Measurements from ENCODE around the gene FAM13B. TPM values are rescaled to one million over a fixed set of nuclear protein-coding genes. Genes with fewer than 3 reads are reported as not detected.

Gene FAM13B
- total RNA-seq, 1 experiment from 2014 or later, result 23.5 TPM

GRCh38 chr5:137938751-137939143, 94.1 kb downstream of the FAM13B start:
- ChIA-PET CTCF (no interaction called here), POLR2A (ENCODE audit: low non-redundant PET) (no interaction called here)
- Histone ChIP-seq H3K36me3 (ENCODE audit: insufficient read depth, low read length, poor library complexity, severe bottlenecking) (peaks cover 54% of the 10 kb centered on the region), H3K27ac (ENCODE audit: low read depth, low read length, poor library complexity, severe bottlenecking) (no peak overlapping the region), H3K4me1 (ENCODE audit: insufficient read depth, low read length, poor library complexity, severe bottlenecking) (peaks cover 2% of the 10 kb centered on the region), H3K4me3 (ENCODE audit: low read depth, low read length, poor library complexity, severe bottlenecking) (no peak overlapping the region), H3K27me3 (replicated peaks; ENCODE audit: insufficient read depth, low read depth, low read length, poor library complexity) (no peaks in the 10 kb centered on the region), H3K9me3 (ENCODE audit: low read depth, low read length, poor library complexity, severe bottlenecking) (no peaks in the 10 kb centered on the region)
- intact Hi-C loops (cut with micrococcal nuclease; ENCODE audit: unreplicated experiment), result no loop called here
- no peak for DNase-seq (ENCODE audit: low spot score)
- BruUV-seq (replicated peaks), result no TSS peak
- no peak for TF ChIP-seq EZH2 (IDR thresholded peaks at IDR 0.05; ENCODE audit: borderline replicate concordance, low read depth, low read length, poor library complexity, severe bottlenecking)
- no peak for TF ChIP-seq CTCF (conservative IDR thresholded peaks at IDR 0.05; ENCODE audit: low read depth, low read length)

GRCh38 chr5:137937994-137938750, 94.7 kb downstream of the FAM13B start:
- DNase-seq (ENCODE audit: low spot score), result no peak
- CTCF ChIA-PET, result no interaction called here
- intact Hi-C loops (cut with micrococcal nuclease; ENCODE audit: unreplicated experiment), result no loop called here
- Histone ChIP-seq H3K4me1 (ENCODE audit: insufficient read depth, low read length, poor library complexity, severe bottlenecking) (peaks cover 8% of the 10 kb centered on the region), H3K27me3 (replicated peaks; ENCODE audit: insufficient read depth, low read depth, low read length, poor library complexity) (no peaks in the 10 kb centered on the region), H3K36me3 (ENCODE audit: insufficient read depth, low read length, poor library complexity, severe bottlenecking) (peaks cover 54% of the 10 kb centered on the region), H3K4me3 (ENCODE audit: low read depth, low read length, poor library complexity, severe bottlenecking) (no peak overlapping the region), H3K27ac (ENCODE audit: low read depth, low read length, poor library complexity, severe bottlenecking) (no peak overlapping the region), H3K9me3 (ENCODE audit: low read depth, low read length, poor library complexity, severe bottlenecking) (no peaks in the 10 kb centered on the region)
- TF ChIP-seq CTCF (conservative IDR thresholded peaks at IDR 0.05; ENCODE audit: low read depth, low read length) (no peak), EZH2 (IDR thresholded peaks at IDR 0.05; ENCODE audit: borderline replicate concordance, low read depth, low read length, poor library complexity, severe bottlenecking) (no peak)
- POLR2A ChIA-PET (ENCODE audit: low non-redundant PET), result no interaction called here
- BruUV-seq (replicated peaks), result no TSS peak

GRCh38 chr5:137935694-137936093, 97.2 kb downstream of the FAM13B start:
- Histone ChIP-seq H3K4me1 (ENCODE audit: insufficient read depth, low read length, poor library complexity, severe bottlenecking) (peaks cover 9% of the 10 kb centered on the region), H3K4me3 (ENCODE audit: low read depth, low read length, poor library complexity, severe bottlenecking) (no peak overlapping the region), H3K27ac (ENCODE audit: low read depth, low read length, poor library complexity, severe bottlenecking) (no peak overlapping the region), H3K36me3 (ENCODE audit: insufficient read depth, low read length, poor library complexity, severe bottlenecking) (peaks cover 30% of the 10 kb centered on the region), H3K9me3 (ENCODE audit: low read depth, low read length, poor library complexity, severe bottlenecking) (no peaks in the 10 kb centered on the region), H3K27me3 (replicated peaks; ENCODE audit: insufficient read depth, low read depth, low read length, poor library complexity) (no peaks in the 10 kb centered on the region)
- DNase-seq (ENCODE audit: low spot score), result no peak
- ChIA-PET CTCF (no interaction called here), POLR2A (ENCODE audit: low non-redundant PET) (no interaction called here)
- intact Hi-C loops (cut with micrococcal nuclease; ENCODE audit: unreplicated experiment), result no loop called here
- no TSS peak for BruUV-seq (replicated peaks)
- no peak for TF ChIP-seq CTCF (conservative IDR thresholded peaks at IDR 0.05; ENCODE audit: low read depth, low read length)
- no peak for TF ChIP-seq EZH2 (IDR thresholded peaks at IDR 0.05; ENCODE audit: borderline replicate concordance, low read depth, low read length, poor library complexity, severe bottlenecking)

All from A673 (cell line).